HepG2 (cell line): ENCODE data around the gene PCBP1. TPM values are rescaled to one million over a fixed set of nuclear protein-coding genes. Genes with fewer than 3 reads are reported as not detected.

Experiments used
- ARID5B ChIP-seq: IDR thresholded peaks from 2 replicates; pipeline ENCODE4 v1.4.0; 2020; ENCODE audit warnings: mild to moderate bottlenecking, missing genetic modification reagents
- HMGA1 ChIP-seq: sonication (generic); formaldehyde crosslinking; conservative IDR thresholded peaks from 2 replicates; pipeline ENCODE4 v1.4.0; 2020; ENCODE audit warnings: missing genetic modification reagents
- IRF9 ChIP-seq: sonication (generic); formaldehyde crosslinking; IDR thresholded peaks from 2 replicates; pipeline ENCODE4 v1.8.0; 2022; ENCODE audit warnings: missing genetic modification reagents, mild to moderate bottlenecking, borderline replicate concordance
- ISX ChIP-seq: sonication (generic); formaldehyde crosslinking; conservative IDR thresholded peaks from 2 replicates; pipeline ENCODE4 v1.5.0; 2020; ENCODE audit warnings: missing genetic modification reagents
- LCORL ChIP-seq, 2 experiments: fragments of 450-650 bp in 1 of 2; sonication (generic) in 1 of 2; formaldehyde crosslinking in 1 of 2; IDR thresholded peaks; 2 replicates each; pipeline versions ENCODE4 v1.5.0 to v1.6.1; 2017 to 2020; ENCODE audit warnings: antibody characterized with exemption in 1 of 2, missing genetic modification reagents in 1 of 2
- NRL ChIP-seq: sonication (generic); formaldehyde crosslinking; IDR thresholded peaks from 2 replicates; pipeline ENCODE4 v1.5.0; 2020; ENCODE audit warnings: missing genetic modification reagents, mild to moderate bottlenecking, moderate library complexity, borderline replicate concordance
- RARA ChIP-seq: IDR thresholded peaks from 2 replicates; pipeline ENCODE4 v1.6.1; 2016; ENCODE audit warnings: missing genetic modification reagents, missing compliant biosample characterization
- STAT6 ChIP-seq: sonication (generic); formaldehyde crosslinking; IDR thresholded peaks from 2 replicates; pipeline ENCODE4 v1.4.0; 2020; ENCODE audit warnings: missing genetic modification reagents, mild to moderate bottlenecking, borderline replicate concordance
- TFE3 ChIP-seq: IDR thresholded peaks from 2 replicates; pipeline ENCODE4 v1.6.1; 2016
- TP53 ChIP-seq: sonication (generic); formaldehyde crosslinking; conservative IDR thresholded peaks from 2 replicates; pipeline ENCODE4 v1.4.0; 2020; ENCODE audit warnings: missing genetic modification reagents
- ZBED4 ChIP-seq: sonication (generic); formaldehyde crosslinking; IDR thresholded peaks from 2 replicates; pipeline ENCODE4 v1.4.0; 2020; ENCODE audit warnings: missing genetic modification reagents, borderline replicate concordance
- ZC3H4 ChIP-seq: sonication (generic); formaldehyde crosslinking; IDR thresholded peaks from 2 replicates; pipeline ENCODE4 v1.4.0; 2020; ENCODE audit warnings: missing genetic modification reagents, borderline replicate concordance
- ZNF33B ChIP-seq: sonication (generic); formaldehyde crosslinking; IDR thresholded peaks from 2 replicates; pipeline ENCODE4 v1.5.1; 2020; ENCODE audit warnings: mild to moderate bottlenecking, missing genetic modification reagents
- polyA plus RNA-seq, 8 experiments: library from polyadenylated mRNA; depleted of rRNA in 3 of 8; stranded (reverse) in 7 of 8; unstranded in 1 of 8; fragments of >200 nt; fragmentation: Illumina TruSeq in 4 of 8; extraction: Trizol in 4 of 8; gene quantifications; 2 replicates each; pipeline versions ENCODE4 v1.2.1 to v1.2.3, GENCODE V29; 2011 to 2016; ENCODE audit warnings: low read depth in 4 of 8, missing spikeins in 1 of 8, mixed read lengths in 1 of 8; ENCODE audit not compliant: insufficient read depth in 1 of 8
- total RNA-seq, 5 experiments: library from RNA; depleted of rRNA; stranded (reverse); fragments of >200 nt; fragmentation: Illumina TruSeq; extraction: Trizol; gene quantifications; 2 replicates each; pipeline ENCODE4 v1.2.3, GENCODE V29; 2016; ENCODE audit warnings: low read depth in 1 of 5

Gene PCBP1
- total and polyA plus RNA-seq, 2 of the 13 experiments (the other 11 are each of a cell fraction or from before 2014, with no cell fraction given), result 32.0 to 137 TPM

GRCh38 chr2:70094171-70094977 is 7.1 kb downstream of the PCBP1 start (continued):
- TF ChIP-seq IRF9 (CRISPR knock-in tag) (peak; percentile 28; the same call in 1 of the 2 replicates), ZNF33B (0 out of 2 replicates have a peak, but pooled peaks have one; percentile 3), ISX (no peak), TP53 (no peak), STAT6 (no peak), HMGA1 (no peak), LCORL (IDR thresholded peaks at IDR 0.05) (no peak), LCORL (CRISPR knock-in tag; IDR thresholded peaks at IDR 0.05) (no peak), ARID5B (CRISPR knock-in tag) (peak; percentile 48), TFE3 (CRISPR knock-in tag) (0 out of 2 replicates have a peak, but pooled peaks have one; percentile 20), NRL (no peak), ZC3H4 (no peak), ZBED4 (0 out of 2 replicates have a peak, but pooled peaks have one; percentile 28), RARA (CRISPR knock-in tag) (peak; percentile 83)
